T follicular helper cell (primary cell): ENCODE results near the gene ABCC5.
"Not testable (repeated sequence)": the region's sequence is repeated elsewhere in the genome, so short reads cannot be mapped to it uniquely, and the experiment has no call there.

ENCODE experiments used
- DNase-seq: peaks from one replicate; pipeline ENCODE4 v3.0.0-alpha.2; 2020; ENCODE audit warnings: low read depth
- total RNA-seq, 2 experiments: gene quantifications; one replicate each; lab custom pipeline; 2026; lab: John Stamatoyannopoulos, UW

The ABCC5 gene
- total RNA-seq = 19.4 to 50.1 reads per million in 2 experiments

DNA sequence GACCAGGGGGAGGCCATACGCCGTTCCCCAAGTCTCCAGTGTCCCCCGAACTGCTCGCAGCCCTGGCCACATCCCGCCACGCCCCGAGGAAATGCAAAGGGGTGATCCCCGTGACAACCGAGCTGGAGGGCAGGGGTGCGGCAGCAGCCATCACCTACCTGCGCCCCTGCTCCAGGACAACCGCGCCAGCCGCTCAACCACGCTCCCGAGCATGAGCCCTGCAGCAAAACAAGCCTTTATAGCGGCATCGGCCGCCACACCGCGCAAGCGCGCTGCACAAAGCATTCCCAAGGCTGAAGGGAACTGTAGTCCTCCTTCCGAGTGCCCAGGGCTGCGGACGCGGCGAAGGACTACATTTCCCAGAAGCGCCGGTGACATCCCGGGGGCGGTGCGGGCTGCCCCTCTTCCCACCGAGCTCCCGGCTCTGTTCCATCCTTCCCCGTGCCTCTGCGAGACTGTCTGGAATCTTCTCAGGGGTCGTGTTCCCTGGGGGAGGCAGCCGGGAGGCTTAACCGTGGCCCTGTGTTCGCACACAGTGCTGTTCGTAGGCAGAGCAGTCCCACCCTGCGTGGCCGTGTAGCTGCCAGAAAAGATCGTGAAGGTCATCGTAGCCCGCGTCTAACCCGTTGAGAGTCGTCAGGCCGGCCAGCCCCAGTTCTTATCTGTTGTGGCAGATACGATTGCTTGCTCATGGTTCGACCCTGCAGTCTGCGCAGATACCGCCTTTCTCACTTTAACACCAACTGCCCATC lies at the start of gene ABCC5:
ABCC5 (minus strand) TSS at position 213 of the 752 bp plus-strand sequence. CDS start 3,492 bp downstream, outside the sequence.
- peak; percentile 73 for DNase-seq

DNA sequence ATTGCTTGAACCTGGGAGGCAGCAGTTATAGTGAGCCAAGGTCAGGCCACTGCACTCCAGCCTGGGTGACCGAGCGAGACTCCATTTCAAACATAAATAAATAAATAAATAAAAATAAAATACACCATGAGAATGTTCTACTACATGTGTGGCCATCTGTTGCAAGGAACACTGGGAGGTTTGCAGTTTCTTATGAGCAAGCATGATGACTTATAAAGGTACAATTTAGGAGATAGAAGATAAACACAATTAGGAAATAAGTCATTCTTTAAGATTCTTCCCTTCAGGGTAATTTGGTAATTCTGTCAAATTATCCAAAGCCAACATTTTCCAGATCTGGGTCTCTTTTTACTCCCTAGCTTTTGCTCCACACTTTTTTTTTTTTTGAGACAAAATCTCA lies 48.5 kb upstream of the ABCC5 start:
- DNase-seq = no peak

GRCh38 chr3:184062637-184063036 lies 45.0 kb upstream of the ABCC5 start:
- no peak for DNase-seq

- DNase-seq = no peak
Measured at GRCh38 chr3:184059424-184059823, 41.7 kb upstream of the ABCC5 start.

DNA sequence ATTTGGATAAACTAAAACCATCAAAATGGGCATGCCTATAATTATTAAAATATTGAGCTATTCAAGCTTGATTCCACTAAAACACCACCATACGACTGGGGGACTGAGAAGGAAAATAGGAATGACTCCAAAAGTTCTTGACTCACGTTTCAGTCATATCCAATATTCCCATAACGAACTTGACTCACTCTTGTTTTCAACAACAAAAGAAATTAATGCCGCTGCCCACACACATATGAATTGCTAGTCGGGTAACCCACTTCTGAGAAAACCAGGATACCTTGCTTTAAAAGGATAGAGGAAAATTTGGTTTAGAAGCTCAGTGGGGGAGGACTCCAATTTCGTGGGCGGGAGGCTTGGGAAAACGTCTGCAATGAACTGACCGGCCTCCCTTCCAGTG lies 40.3 kb upstream of the ABCC5 start:
- no peak for DNase-seq

- no peak for DNase-seq
Measured at GRCh38 chr3:184052767-184053166, 35.1 kb upstream of the ABCC5 start, which contains the start of gene HTR3C. HTR3C (plus strand) TSS chr3:184053047; CDS start chr3:184053081, 34 bp downstream.

DNA sequence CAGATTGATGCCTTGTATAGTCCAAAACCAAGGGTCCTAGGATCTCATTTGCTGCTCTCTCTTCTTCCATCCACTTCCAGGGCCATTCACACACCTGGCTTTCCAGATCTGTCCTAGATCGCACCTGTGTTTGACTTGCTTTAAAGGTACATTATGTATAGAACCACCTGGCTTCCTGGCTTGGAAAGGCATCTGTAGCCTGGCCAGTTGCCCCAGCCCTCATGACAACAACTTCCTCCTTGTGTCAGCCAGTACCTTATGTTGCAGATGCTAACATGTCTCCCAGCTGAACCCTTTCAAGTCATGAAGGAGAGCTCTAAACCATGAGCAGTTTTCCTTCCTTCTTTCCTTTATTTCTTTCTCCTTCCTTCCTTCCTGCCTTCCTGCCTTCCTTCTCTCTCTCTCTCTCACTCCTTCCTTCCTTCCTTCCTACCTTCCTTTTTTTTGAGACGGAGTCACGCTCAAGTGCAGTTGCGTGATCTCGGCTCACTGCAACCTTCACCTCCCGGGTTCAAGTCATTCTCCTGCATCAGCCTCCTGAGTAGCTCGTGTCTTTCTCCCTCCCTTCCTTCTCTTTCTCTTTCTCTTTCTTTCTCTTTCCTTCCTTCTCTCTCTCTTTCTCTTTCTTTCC lies 32.6 kb upstream of the ABCC5 start:
- DNase-seq = no peak

GRCh38 chr3:184045995-184046394 lies 28.3 kb upstream of the ABCC5 start:
- DNase-seq = no peak

DNA sequence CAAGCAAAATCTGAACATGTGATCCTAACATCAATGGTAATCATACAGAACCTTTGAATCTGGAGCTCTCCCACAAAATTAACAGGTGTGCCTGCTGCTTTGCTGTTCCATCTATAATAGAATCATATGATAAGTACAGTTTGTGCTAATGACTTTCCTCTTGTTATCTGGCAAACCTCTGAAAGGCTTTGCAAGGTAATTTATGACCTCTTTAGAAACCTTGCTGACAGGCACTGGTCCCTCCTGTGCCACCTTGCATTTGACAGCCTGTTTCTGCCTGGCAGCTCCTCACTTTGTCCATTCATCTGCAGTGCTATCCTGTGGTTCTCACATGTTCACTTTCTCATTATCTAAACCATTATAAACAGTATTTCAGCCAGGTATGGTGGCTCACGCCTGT lies 24.9 kb upstream of the ABCC5 start:
- DNase-seq = no peak

DNA sequence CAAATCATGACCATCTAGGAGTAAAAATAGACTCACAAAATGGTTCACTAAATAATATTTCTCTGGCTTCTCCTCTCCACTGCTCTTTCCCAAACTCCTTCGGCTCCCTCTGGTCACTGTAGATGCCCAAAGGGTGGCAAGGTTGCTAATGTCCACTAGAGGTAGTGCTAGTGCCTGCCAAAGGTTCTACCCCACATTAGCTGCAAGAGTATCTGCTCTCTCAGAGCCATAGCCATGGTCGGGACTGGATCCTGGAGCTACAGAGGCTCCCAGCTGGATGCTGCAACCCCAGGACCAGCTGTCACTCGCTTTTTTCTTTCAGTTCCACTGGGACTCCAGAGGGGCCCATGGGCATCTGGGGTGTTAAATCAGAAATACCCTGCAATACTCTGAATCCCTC lies 22.3 kb upstream of the ABCC5 start:
- no peak for DNase-seq

- no peak for DNase-seq
Measured at GRCh38 chr3:184039414-184039813, 21.7 kb upstream of the ABCC5 start.

- DNase-seq = not testable (repeated sequence)
Measured at GRCh38 chr3:184038307-184038706, 20.6 kb upstream of the ABCC5 start.

GRCh38 chr3:184037816-184038215 lies 20.1 kb upstream of the ABCC5 start:
- DNase-seq = no peak

- DNase-seq = no peak
Measured at GRCh38 chr3:184031187-184031792, 13.6 kb upstream of the ABCC5 start, which contains the start of gene HTR3D. HTR3D (plus strand) TSS chr3:184031742; CDS start chr3:184031742, 0 bp downstream.

- DNase-seq = no peak
Measured at GRCh38 chr3:184030536-184030935, 12.9 kb upstream of the ABCC5 start.

DNA sequence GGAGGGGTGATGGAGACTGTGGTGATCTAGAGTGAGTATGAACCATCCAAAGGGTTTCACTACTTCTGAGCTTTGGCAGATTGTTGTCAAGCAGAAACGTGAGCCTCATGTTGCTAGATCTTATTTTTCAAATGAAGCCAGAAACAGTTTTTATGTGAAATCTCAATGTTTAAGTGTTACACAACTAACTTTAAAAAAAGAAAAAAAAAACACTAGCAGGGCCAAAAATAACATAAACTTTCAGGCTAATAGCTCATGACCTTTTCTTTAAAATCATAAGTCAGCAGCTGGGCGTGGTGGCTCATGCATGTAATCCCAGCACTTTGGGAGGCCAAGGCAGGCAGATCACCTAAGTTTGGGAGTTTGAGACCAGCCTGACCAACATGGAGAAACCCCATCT lies 11.8 kb upstream of the ABCC5 start:
- no peak for DNase-seq

GRCh38 chr3:184028275-184028890 lies 10.7 kb upstream of the ABCC5 start:
- not testable (repeated sequence) for DNase-seq

DNA sequence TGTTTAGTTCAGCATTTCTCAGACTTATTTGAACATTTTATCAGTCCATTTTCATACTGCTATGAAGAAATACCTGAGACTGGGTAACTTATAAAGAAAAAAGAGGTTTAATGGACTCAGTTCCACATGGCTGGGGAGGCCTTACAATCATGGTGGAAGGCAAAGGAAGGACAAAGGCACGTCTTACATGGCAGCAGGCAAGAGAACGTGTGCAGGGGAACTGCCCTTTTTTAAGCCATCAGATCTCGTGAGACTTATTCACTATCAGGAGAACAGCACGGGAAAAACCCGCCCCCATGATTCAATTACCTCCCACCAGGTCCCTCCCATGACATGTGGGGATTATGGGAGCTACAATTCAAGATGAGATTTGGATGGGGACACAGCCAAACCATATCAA lies 7.6 kb upstream of the ABCC5 start:
- DNase-seq = not testable (repeated sequence)

DNA sequence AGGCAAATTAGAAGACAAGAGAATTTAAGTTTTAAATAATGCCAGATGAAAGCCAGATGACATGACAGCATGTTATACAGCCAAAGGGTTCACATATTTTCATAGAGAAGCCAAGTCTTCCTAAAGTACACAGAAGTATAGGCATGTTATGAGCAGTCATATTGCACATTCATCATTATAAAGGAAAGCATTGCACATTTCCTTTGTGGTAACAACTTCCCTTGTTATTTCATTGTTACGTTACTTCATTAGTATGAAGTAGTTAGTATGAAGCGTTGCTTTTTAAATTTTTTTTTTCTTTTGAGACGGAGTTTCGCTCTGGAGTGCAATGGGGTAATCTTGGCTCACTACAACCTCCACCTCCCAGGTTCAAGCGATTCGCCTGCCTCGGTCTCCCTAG lies 4.6 kb upstream of the ABCC5 start:
- DNase-seq = no peak

GRCh38 chr3:184018424-184018973 lies 815 bp upstream of the ABCC5 start:
- no peak for DNase-seq

- DNase-seq = no peak
Measured at GRCh38 chr3:184016811-184017671, 643 bp downstream of the ABCC5 start.
